Neural cell (in vitro differentiated cells): ENCODE measurements around the gene SLC6A14.

Source experiments
- CTCF ChIP-seq: fragments of 450-650 bp; IDR thresholded peaks from 2 replicates; pipeline ENCODE4 v1.5.1; 2014; ENCODE audit warnings: antibody characterized with exemption, mild to moderate bottlenecking, moderate library complexity; ENCODE audit not compliant: poor library complexity, severe bottlenecking
- EP300 ChIP-seq: fragments of 450-650 bp; conservative IDR thresholded peaks from 2 replicates; pipeline ENCODE4 v1.6.1; 2014; ENCODE audit warnings: antibody characterized with exemption, mild to moderate bottlenecking, moderate library complexity; ENCODE audit not compliant: poor library complexity, severe bottlenecking
- TAF1 ChIP-seq: IDR thresholded peaks from 2 replicates; pipeline ENCODE4 v1.6.1; 2012; ENCODE audit warnings: low read depth

- TF ChIP-seq CTCF (no peak), EP300 (no peak), TAF1 (no peak)
These were observed 809 bp upstream of the SLC6A14 start for GRCh38 chrX:116435597-116435996.
